CD4-positive, alpha-beta T cell treated with Interleukin-2 at 100 ng/mL for 4 hours (primary cell): ENCODE data around the gene NSMCE1.

Source experiments
- DNase-seq: peaks from one replicate; pipeline ENCODE4 v3.0.0-alpha.2; 2020; ENCODE audit warnings: low spot score

NSMCE1 gene

GRCh38 chr16:27268376-27269299, at the start of gene NSMCE1:
Gene NSMCE1 (minus strand): TSS chr16:27268772. CDS start chr16:27257570, 11,202 bp downstream.
- DNase-seq: peak; percentile 97

GRCh38 chr16:27317738-27318391, 49.3 kb upstream of the NSMCE1 start:
- peak; percentile 70 for DNase-seq

- DNase-seq: no peak
Measured at GRCh38 chr16:27317320-27317719, 48.7 kb upstream of the NSMCE1 start.

GRCh38 chr16:27316038-27316680, 47.6 kb upstream of the NSMCE1 start:
- DNase-seq: no peak

- peak; percentile 40 for DNase-seq
Measured at GRCh38 chr16:27315333-27316037, 46.9 kb upstream of the NSMCE1 start.

- no peak for DNase-seq
Measured at GRCh38 chr16:27314986-27315332, 46.4 kb upstream of the NSMCE1 start.

- peak; percentile 67 for DNase-seq
Measured at GRCh38 chr16:27314161-27314723, 45.7 kb upstream of the NSMCE1 start.

- DNase-seq: peak; percentile 57
Measured at GRCh38 chr16:27313422-27314160, 45.0 kb upstream of the NSMCE1 start, which contains the start of gene IL4R. Gene IL4R (plus strand): TSS chr16:27313974. CDS start chr16:27340204, 26,230 bp downstream.

GRCh38 chr16:27312580-27313421, 44.2 kb upstream of the NSMCE1 start:
- no peak for DNase-seq

GRCh38 chr16:27311897-27312303, 43.3 kb upstream of the NSMCE1 start:
- no peak for DNase-seq

GRCh38 chr16:27311448-27311830, 42.9 kb upstream of the NSMCE1 start:
- no peak for DNase-seq

- DNase-seq: no peak
Measured at GRCh38 chr16:27310576-27311447, 42.2 kb upstream of the NSMCE1 start.

GRCh38 chr16:27308792-27309191, 40.2 kb upstream of the NSMCE1 start:
- DNase-seq: no peak

- no peak for DNase-seq
Measured at GRCh38 chr16:27305839-27306442, 37.4 kb upstream of the NSMCE1 start.

GRCh38 chr16:27304881-27305745, 36.5 kb upstream of the NSMCE1 start:
- no peak for DNase-seq

- DNase-seq: no peak
Measured at GRCh38 chr16:27304102-27304501, 35.5 kb upstream of the NSMCE1 start.

- DNase-seq: no peak
Measured at GRCh38 chr16:27303256-27304100, 34.9 kb upstream of the NSMCE1 start.
